Parathyroid adenoma (tissue), 2 donors: ENCODE data around the gene ZNF766.

Experiments
- H2AFZ ChIP-seq: fragments of 300-600 bp; sonication (generic); one replicate; pipeline ENCODE4 v1.7.0; 2017; ENCODE audit warnings: antibody characterized with exemption, mild to moderate bottlenecking
- H3K27ac ChIP-seq: fragments of 300-600 bp; sonication (generic); one replicate; pipeline ENCODE4 v1.7.0; 2017
- H3K27me3 ChIP-seq: fragments of 300-600 bp; sonication (generic); one replicate; pipeline ENCODE4 v1.7.0; 2017; ENCODE audit warnings: low read length; ENCODE audit not compliant: control insufficient read depth, insufficient read depth
- H3K36me3 ChIP-seq: fragments of 300-600 bp; sonication (generic); one replicate; pipeline ENCODE4 v1.7.0; 2017; ENCODE audit warnings: low read length; ENCODE audit not compliant: control insufficient read depth, insufficient read depth
- H3K4me1 ChIP-seq: fragments of 300-600 bp; sonication (generic); one replicate; pipeline ENCODE4 v1.7.0; 2017; ENCODE audit warnings: control low read depth
- H3K4me2 ChIP-seq: fragments of 300-600 bp; sonication (generic); one replicate; pipeline ENCODE4 v1.7.0; 2017; ENCODE audit warnings: low read length
- H3K4me3 ChIP-seq: fragments of 300-600 bp; sonication (generic); one replicate; pipeline ENCODE4 v1.7.0; 2017; ENCODE audit warnings: low read depth, low read length
- H3K79me2 ChIP-seq: fragments of 300-600 bp; sonication (generic); one replicate; pipeline ENCODE4 v1.7.0; 2017; ENCODE audit warnings: control low read depth
- H3K9ac ChIP-seq: fragments of 300-600 bp; sonication (generic); one replicate; pipeline ENCODE4 v1.7.0; 2017; ENCODE audit warnings: mild to moderate bottlenecking
- H3K9me3 ChIP-seq: fragments of 300-600 bp; sonication (generic); one replicate; pipeline ENCODE4 v1.7.0; 2017; ENCODE audit warnings: low read length; ENCODE audit not compliant: control insufficient read depth
- CTCF ChIP-seq: fragments of 300-600 bp; sonication (generic); IDR thresholded peaks from one replicate; pipeline ENCODE4 v1.7.0; 2017; ENCODE audit warnings: antibody characterized with exemption, mild to moderate bottlenecking
- donor health status: primary hyperparathyroidism.

Gene ZNF766

GRCh38 chr19:52230685-52231084 lies 38.7 kb upstream of the ZNF766 start:
- H3K9ac ChIP-seq: no peak overlapping the region
- H3K27ac ChIP-seq: no peak overlapping the region
- H3K4me1 ChIP-seq: peaks cover 3% of the 10 kb centered on the region
- H3K36me3 ChIP-seq: no peaks in the 10 kb centered on the region
- H3K4me3 ChIP-seq: no peak overlapping the region
- H3K79me2 ChIP-seq: no peaks in the 10 kb centered on the region
- TF ChIP-seq CTCF: no peak
- no peak overlapping the region for H3K4me2 ChIP-seq
- no peaks in the 10 kb centered on the region for H3K27me3 ChIP-seq
- no peak overlapping the region for H2AFZ ChIP-seq
- no peaks in the 10 kb centered on the region for H3K9me3 ChIP-seq

GRCh38 chr19:52231154-52231910 lies 38.1 kb upstream of the ZNF766 start:
- H3K9me3 ChIP-seq: no peaks in the 10 kb centered on the region
- H3K36me3 ChIP-seq: no peaks in the 10 kb centered on the region
- no peak overlapping the region for H3K4me3 ChIP-seq
- H3K4me1 ChIP-seq: peaks cover 3% of the 10 kb centered on the region
- H2AFZ ChIP-seq: no peak overlapping the region
- TF ChIP-seq CTCF: no peak
- no peaks in the 10 kb centered on the region for H3K27me3 ChIP-seq
- H3K9ac ChIP-seq: no peak overlapping the region
- no peaks in the 10 kb centered on the region for H3K79me2 ChIP-seq
- H3K27ac ChIP-seq: no peak overlapping the region
- no peak overlapping the region for H3K4me2 ChIP-seq

- Histone ChIP-seq H3K4me2 (no peak overlapping the region), H3K9ac (no peak overlapping the region), H3K79me2 (no peaks in the 10 kb centered on the region), H3K4me1 (peaks cover 4% of the 10 kb centered on the region), H3K27ac (no peak overlapping the region), H3K27me3 (no peaks in the 10 kb centered on the region), H3K4me3 (no peak overlapping the region), H2AFZ (no peak overlapping the region), H3K9me3 (no peaks in the 10 kb centered on the region), H3K36me3 (no peaks in the 10 kb centered on the region)
- TF ChIP-seq CTCF: no peak
These were observed 35.0 kb upstream of the ZNF766 start for GRCh38 chr19:52234406-52234805.

- Histone ChIP-seq H3K79me2 (no peaks in the 10 kb centered on the region), H3K36me3 (no peaks in the 10 kb centered on the region), H3K27me3 (no peaks in the 10 kb centered on the region), H3K4me2 (no peak overlapping the region), H3K4me1 (peaks cover 4% of the 10 kb centered on the region), H3K9me3 (no peaks in the 10 kb centered on the region), H3K27ac (no peak overlapping the region), H2AFZ (no peak overlapping the region), H3K4me3 (no peak overlapping the region), H3K9ac (no peak overlapping the region)
- TF ChIP-seq CTCF: no peak
These were observed 32.2 kb upstream of the ZNF766 start for GRCh38 chr19:52237197-52237596.

GRCh38 chr19:52237771-52238400 lies 31.5 kb upstream of the ZNF766 start:
- no peak overlapping the region for H3K9ac ChIP-seq
- H3K4me2 ChIP-seq: no peak overlapping the region
- H3K79me2 ChIP-seq: no peaks in the 10 kb centered on the region
- H2AFZ ChIP-seq: no peak overlapping the region
- no peak overlapping the region for H3K4me3 ChIP-seq
- no peaks in the 10 kb centered on the region for H3K9me3 ChIP-seq
- TF ChIP-seq CTCF: peak; percentile 92
- H3K27me3 ChIP-seq: no peaks in the 10 kb centered on the region
- H3K4me1 ChIP-seq: peaks cover 4% of the 10 kb centered on the region
- H3K36me3 ChIP-seq: no peaks in the 10 kb centered on the region
- no peak overlapping the region for H3K27ac ChIP-seq
